HL-60 (cell line): Measurements from ENCODE around the gene LAMC1.

ENCODE experiments used
- GABPA ChIP-seq: IDR thresholded peaks from 2 replicates; pipeline ENCODE4 v1.6.1; 2012; ENCODE audit warnings: low read depth
- POLR2AphosphoS5 ChIP-seq: IDR thresholded peaks from 2 replicates; pipeline ENCODE4 v1.6.1; 2012; ENCODE audit warnings: low read depth
- TF ChIP-seq, protein P1 (sequence below): IDR thresholded peaks from one replicate; pipeline ENCODE4 v1.5.1; 2011; ENCODE audit warnings: low read length, control low read depth, inconsistent platforms; ENCODE audit not compliant: insufficient read depth
- TF ChIP-seq, protein P2 (sequence below): IDR thresholded peaks from 2 replicates; pipeline ENCODE4 v1.6.1; 2012; ENCODE audit warnings: low read depth; ENCODE audit not compliant: insufficient replicate concordance

GRCh38 chr1:183180634-183181056, 157.4 kb downstream of the LAMC1 start:
- TF ChIP-seq, protein P1, sequence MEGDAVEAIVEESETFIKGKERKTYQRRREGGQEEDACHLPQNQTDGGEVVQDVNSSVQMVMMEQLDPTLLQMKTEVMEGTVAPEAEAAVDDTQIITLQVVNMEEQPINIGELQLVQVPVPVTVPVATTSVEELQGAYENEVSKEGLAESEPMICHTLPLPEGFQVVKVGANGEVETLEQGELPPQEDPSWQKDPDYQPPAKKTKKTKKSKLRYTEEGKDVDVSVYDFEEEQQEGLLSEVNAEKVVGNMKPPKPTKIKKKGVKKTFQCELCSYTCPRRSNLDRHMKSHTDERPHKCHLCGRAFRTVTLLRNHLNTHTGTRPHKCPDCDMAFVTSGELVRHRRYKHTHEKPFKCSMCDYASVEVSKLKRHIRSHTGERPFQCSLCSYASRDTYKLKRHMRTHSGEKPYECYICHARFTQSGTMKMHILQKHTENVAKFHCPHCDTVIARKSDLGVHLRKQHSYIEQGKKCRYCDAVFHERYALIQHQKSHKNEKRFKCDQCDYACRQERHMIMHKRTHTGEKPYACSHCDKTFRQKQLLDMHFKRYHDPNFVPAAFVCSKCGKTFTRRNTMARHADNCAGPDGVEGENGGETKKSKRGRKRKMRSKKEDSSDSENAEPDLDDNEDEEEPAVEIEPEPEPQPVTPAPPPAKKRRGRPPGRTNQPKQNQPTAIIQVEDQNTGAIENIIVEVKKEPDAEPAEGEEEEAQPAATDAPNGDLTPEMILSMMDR: no peak
- TF ChIP-seq POLR2AphosphoS5 (no peak), GABPA (no peak)
- TF ChIP-seq, protein P2, sequence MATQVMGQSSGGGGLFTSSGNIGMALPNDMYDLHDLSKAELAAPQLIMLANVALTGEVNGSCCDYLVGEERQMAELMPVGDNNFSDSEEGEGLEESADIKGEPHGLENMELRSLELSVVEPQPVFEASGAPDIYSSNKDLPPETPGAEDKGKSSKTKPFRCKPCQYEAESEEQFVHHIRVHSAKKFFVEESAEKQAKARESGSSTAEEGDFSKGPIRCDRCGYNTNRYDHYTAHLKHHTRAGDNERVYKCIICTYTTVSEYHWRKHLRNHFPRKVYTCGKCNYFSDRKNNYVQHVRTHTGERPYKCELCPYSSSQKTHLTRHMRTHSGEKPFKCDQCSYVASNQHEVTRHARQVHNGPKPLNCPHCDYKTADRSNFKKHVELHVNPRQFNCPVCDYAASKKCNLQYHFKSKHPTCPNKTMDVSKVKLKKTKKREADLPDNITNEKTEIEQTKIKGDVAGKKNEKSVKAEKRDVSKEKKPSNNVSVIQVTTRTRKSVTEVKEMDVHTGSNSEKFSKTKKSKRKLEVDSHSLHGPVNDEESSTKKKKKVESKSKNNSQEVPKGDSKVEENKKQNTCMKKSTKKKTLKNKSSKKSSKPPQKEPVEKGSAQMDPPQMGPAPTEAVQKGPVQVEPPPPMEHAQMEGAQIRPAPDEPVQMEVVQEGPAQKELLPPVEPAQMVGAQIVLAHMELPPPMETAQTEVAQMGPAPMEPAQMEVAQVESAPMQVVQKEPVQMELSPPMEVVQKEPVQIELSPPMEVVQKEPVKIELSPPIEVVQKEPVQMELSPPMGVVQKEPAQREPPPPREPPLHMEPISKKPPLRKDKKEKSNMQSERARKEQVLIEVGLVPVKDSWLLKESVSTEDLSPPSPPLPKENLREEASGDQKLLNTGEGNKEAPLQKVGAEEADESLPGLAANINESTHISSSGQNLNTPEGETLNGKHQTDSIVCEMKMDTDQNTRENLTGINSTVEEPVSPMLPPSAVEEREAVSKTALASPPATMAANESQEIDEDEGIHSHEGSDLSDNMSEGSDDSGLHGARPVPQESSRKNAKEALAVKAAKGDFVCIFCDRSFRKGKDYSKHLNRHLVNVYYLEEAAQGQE: no peak
